ENCODE measurements around the gene SLC6A9. TPM values are rescaled to one million over a fixed set of nuclear protein-coding genes. Genes with fewer than 3 reads are reported as not detected.

The SLC6A9 gene
- total and polyA plus RNA-seq, 10 donors, result 0.26 to 6.1 (median 2.3) TPM

DNA sequence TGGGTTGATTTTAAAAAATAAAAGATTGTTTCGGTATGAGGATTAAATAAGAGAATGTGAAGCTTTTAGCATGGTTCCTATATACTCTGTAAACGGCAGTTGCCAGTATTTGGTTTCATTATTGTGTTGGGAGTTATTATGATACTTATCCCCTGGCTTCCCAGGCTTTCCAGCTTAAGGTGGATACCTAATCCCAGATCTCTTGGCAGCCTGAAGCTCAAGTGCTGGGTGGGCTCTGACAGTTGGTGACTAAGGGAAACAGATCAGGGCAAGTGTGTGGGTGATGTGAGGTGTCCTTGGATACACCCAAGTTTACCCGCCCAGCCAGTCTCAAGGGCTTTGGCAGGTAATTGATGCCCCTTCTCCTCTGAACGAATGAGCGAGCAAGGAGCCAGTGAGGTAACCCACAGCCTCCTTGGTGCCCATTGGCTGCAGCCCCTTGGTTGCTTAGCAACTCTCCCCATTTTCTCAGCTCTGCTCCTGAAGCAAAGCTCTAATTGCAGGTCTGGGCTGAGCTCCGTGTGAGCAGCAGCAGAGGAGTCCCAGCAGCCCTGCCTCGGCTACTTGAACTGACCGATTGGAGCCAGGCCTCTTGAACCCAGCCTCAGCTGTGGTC lies 78.4 kb downstream of the SLC6A9 start:
- intact Hi-C loops (cut with DNase I; ENCODE audit: low total_unique reads), result no loop called here
- Histone ChIP-seq H3K27me3 (replicated peaks in 1 of 7) (no peaks in the 10 kb centered on the region), H3K9me3 (no peaks in the 10 kb centered on the region), H3K27ac (no peak overlapping the region), H3K4me1 (peaks cover 6 to 18% (median 10%) of the 10 kb centered on the region in 6 donors), H3K36me3 (peaks cover 0 to 55% (median 25%) of the 10 kb centered on the region in 6 donors), H3K4me3 (no peak overlapping the region)
- WGBS, 5 donors, result 79 to 86% (median 84%) methylated on average over 6 to 8 of the region's 8 CpGs
- TF ChIP-seq POLR2A (IDR thresholded peaks at IDR 0.05) (no peak), POLR2AphosphoS5 (IDR thresholded peaks at IDR 0.05) (no peak), CTCF (IDR thresholded peaks at IDR 0.05 in 8 of 11, conservative IDR thresholded peaks at IDR 0.05 in 3 of 11) (no peak)
- no peak for DNase-seq

- no peak overlapping the region for H3K27ac ChIP-seq
- H3K4me3 ChIP-seq, result no peak overlapping the region
- WGBS, 5 donors, result 89 to 93% (median 91%) methylated on average over 4 of the region's 4 CpGs
- H3K36me3 ChIP-seq, result peaks cover 0 to 39% (median 12%) of the 10 kb centered on the region in 6 donors
- DNase-seq, result no peak
- peaks cover 14 to 28% (median 20%) of the 10 kb centered on the region in 6 donors for H3K4me1 ChIP-seq
- TF ChIP-seq POLR2A (IDR thresholded peaks at IDR 0.05) (no peak), CTCF (IDR thresholded peaks at IDR 0.05 in 8 of 11, conservative IDR thresholded peaks at IDR 0.05 in 3 of 11) (no peak)
- intact Hi-C loops (cut with DNase I; ENCODE audit: low total_unique reads), result no loop called here
- no peaks in the 10 kb centered on the region for H3K9me3 ChIP-seq
- H3K27me3 ChIP-seq (replicated peaks in 1 of 7), result no peaks in the 10 kb centered on the region
Observed at GRCh38 chr1:43951021-43951985, 80.0 kb downstream of the SLC6A9 start.

DNA sequence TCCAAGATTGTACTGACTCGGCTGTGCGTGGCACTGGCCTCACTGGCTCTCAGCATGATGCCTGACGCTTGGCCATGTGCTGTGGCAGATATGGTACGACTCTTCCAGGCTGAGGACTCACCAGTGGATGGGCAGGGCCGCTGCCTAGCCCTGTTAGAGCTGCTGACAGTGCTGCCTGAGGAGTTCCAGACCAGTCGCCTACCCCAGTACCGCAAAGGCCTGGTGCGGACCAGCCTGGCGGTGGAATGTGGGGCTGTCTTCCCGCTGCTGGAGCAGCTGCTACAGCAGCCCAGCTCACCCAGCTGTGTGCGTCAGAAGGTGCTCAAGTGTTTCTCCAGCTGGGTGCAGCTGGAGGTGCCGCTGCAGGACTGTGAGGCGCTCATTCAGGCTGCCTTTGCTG lies 81.6 kb downstream of the SLC6A9 start:
- DNase-seq, result no peak
- no peak for TF ChIP-seq POLR2A (IDR thresholded peaks at IDR 0.05)
- TF ChIP-seq POLR2AphosphoS5 (IDR thresholded peaks at IDR 0.05), result no peak
- TF ChIP-seq CTCF (IDR thresholded peaks at IDR 0.05 in 8 of 11, conservative IDR thresholded peaks at IDR 0.05 in 3 of 11), result no peak
- intact Hi-C loops (cut with DNase I; ENCODE audit: low total_unique reads), result no loop called here
- H3K27ac ChIP-seq, result no peak overlapping the region
- H3K4me3 ChIP-seq, result no peak overlapping the region
- 71 to 97% (median 90%) methylated on average over 4 to 13 of the region's 13 CpGs for WGBS, 5 donors
- H3K27me3 ChIP-seq (replicated peaks in 1 of 7), result no peaks in the 10 kb centered on the region
- peaks cover 0 to 32% (median 9%) of the 10 kb centered on the region in 6 donors for H3K36me3 ChIP-seq
- peaks cover 20 to 45% (median 36%) of the 10 kb centered on the region in 6 donors for H3K4me1 ChIP-seq
- H3K9me3 ChIP-seq, result no peaks in the 10 kb centered on the region

Measured in spleen (tissue), 11 donors.